ENCODE measurements around the gene CNPPD1.
A peak's percentile ranks its signal among the peaks of the same experiment; 100 is the strongest.

CNPPD1 gene

GRCh38 chr2:219140722-219141121, 36.0 kb downstream of the CNPPD1 start:
- Histone ChIP-seq H3K4me3 (ENCODE audit: low read length) (no peak overlapping the region), H3K9ac (ENCODE audit: low read length) (no peak overlapping the region), H3K4me1 (ENCODE audit: control insufficient read depth, insufficient read depth, low read length) (peaks cover 6% of the 10 kb centered on the region), H3K9me3 (ENCODE audit: control insufficient read depth, low read length) (no peaks in the 10 kb centered on the region), H3K27me3 (replicated peaks; ENCODE audit: control insufficient read depth, insufficient read depth, low read length) (no peaks in the 10 kb centered on the region), H3K36me3 (ENCODE audit: control insufficient read depth, insufficient read depth, low read length, severe bottlenecking) (peaks cover 28% of the 10 kb centered on the region)
- DNase-seq (ENCODE audit: low read depth): no peak

- H3K9me3 ChIP-seq (ENCODE audit: control insufficient read depth, low read length): no peaks in the 10 kb centered on the region
- no peaks in the 10 kb centered on the region for H3K27me3 ChIP-seq (replicated peaks; ENCODE audit: control insufficient read depth, insufficient read depth, low read length)
- no peak overlapping the region for H3K9ac ChIP-seq (ENCODE audit: low read length)
- H3K4me1 ChIP-seq (ENCODE audit: control insufficient read depth, insufficient read depth, low read length): no peaks in the 10 kb centered on the region
- DNase-seq (ENCODE audit: low read depth): no peak
- peaks cover 6% of the 10 kb centered on the region for H3K36me3 ChIP-seq (ENCODE audit: control insufficient read depth, insufficient read depth, low read length, severe bottlenecking)
- no peak overlapping the region for H3K4me3 ChIP-seq (ENCODE audit: low read length)
Observed at GRCh38 chr2:219133976-219134375, 42.7 kb downstream of the CNPPD1 start.

- no peak for DNase-seq (ENCODE audit: low read depth)
- no peaks in the 10 kb centered on the region for H3K36me3 ChIP-seq (ENCODE audit: control insufficient read depth, insufficient read depth, low read length, severe bottlenecking)
Observed at GRCh38 chr2:219131744-219132143, 45.0 kb downstream of the CNPPD1 start.

GRCh38 chr2:219131327-219131726, 45.4 kb downstream of the CNPPD1 start:
- Histone ChIP-seq H3K9ac (ENCODE audit: low read length) (no peak overlapping the region), H3K4me1 (ENCODE audit: control insufficient read depth, insufficient read depth, low read length) (no peaks in the 10 kb centered on the region), H3K27me3 (replicated peaks; ENCODE audit: control insufficient read depth, insufficient read depth, low read length) (no peaks in the 10 kb centered on the region), H3K36me3 (ENCODE audit: control insufficient read depth, insufficient read depth, low read length, severe bottlenecking) (no peaks in the 10 kb centered on the region), H3K4me3 (ENCODE audit: low read length) (no peak overlapping the region), H3K9me3 (ENCODE audit: control insufficient read depth, low read length) (no peaks in the 10 kb centered on the region)
- DNase-seq (ENCODE audit: low read depth): no peak

More at GRCh38 chr2:219131744-219132143, 45.0 kb downstream of the CNPPD1 start:
- Histone ChIP-seq H3K4me1 (ENCODE audit: control insufficient read depth, insufficient read depth, low read length) (no peaks in the 10 kb centered on the region), H3K9me3 (ENCODE audit: control insufficient read depth, low read length) (no peaks in the 10 kb centered on the region), H3K27me3 (replicated peaks; ENCODE audit: control insufficient read depth, insufficient read depth, low read length) (no peaks in the 10 kb centered on the region), H3K4me3 (ENCODE audit: low read length) (no peak overlapping the region), H3K9ac (ENCODE audit: low read length) (no peak overlapping the region)

- Histone ChIP-seq H3K27me3 (replicated peaks; ENCODE audit: control insufficient read depth, insufficient read depth, low read length) (no peaks in the 10 kb centered on the region), H3K9ac (ENCODE audit: low read length) (no peak overlapping the region), H3K4me3 (ENCODE audit: low read length) (no peak overlapping the region), H3K4me1 (ENCODE audit: control insufficient read depth, insufficient read depth, low read length) (peaks cover 14% of the 10 kb centered on the region), H3K36me3 (ENCODE audit: control insufficient read depth, insufficient read depth, low read length, severe bottlenecking) (no peaks in the 10 kb centered on the region), H3K9me3 (ENCODE audit: control insufficient read depth, low read length) (no peaks in the 10 kb centered on the region)
- DNase-seq (ENCODE audit: low read depth): no peak
Observed at GRCh38 chr2:219129589-219129988, 47.1 kb downstream of the CNPPD1 start.

GRCh38 chr2:219128396-219128795, 48.3 kb downstream of the CNPPD1 start:
- Histone ChIP-seq H3K4me3 (ENCODE audit: low read length) (no peak overlapping the region), H3K4me1 (ENCODE audit: control insufficient read depth, insufficient read depth, low read length) (peaks cover 18% of the 10 kb centered on the region), H3K9me3 (ENCODE audit: control insufficient read depth, low read length) (no peaks in the 10 kb centered on the region), H3K36me3 (ENCODE audit: control insufficient read depth, insufficient read depth, low read length, severe bottlenecking) (no peaks in the 10 kb centered on the region), H3K9ac (ENCODE audit: low read length) (no peak overlapping the region), H3K27me3 (replicated peaks; ENCODE audit: control insufficient read depth, insufficient read depth, low read length) (no peaks in the 10 kb centered on the region)
- DNase-seq (ENCODE audit: low read depth): no peak

GRCh38 chr2:219127037-219127635, 49.6 kb downstream of the CNPPD1 start:
- no peak for DNase-seq (ENCODE audit: low read depth)
- H3K4me3 ChIP-seq (ENCODE audit: low read length): no peak overlapping the region

GRCh38 chr2:219126555-219126954, 50.2 kb downstream of the CNPPD1 start:
- H3K4me1 ChIP-seq (ENCODE audit: control insufficient read depth, insufficient read depth, low read length): peaks cover 18% of the 10 kb centered on the region
- no peaks in the 10 kb centered on the region for H3K27me3 ChIP-seq (replicated peaks; ENCODE audit: control insufficient read depth, insufficient read depth, low read length)
- no peak for DNase-seq (ENCODE audit: low read depth)
- H3K4me3 ChIP-seq (ENCODE audit: low read length): no peak overlapping the region
- no peaks in the 10 kb centered on the region for H3K36me3 ChIP-seq (ENCODE audit: control insufficient read depth, insufficient read depth, low read length, severe bottlenecking)
- H3K9ac ChIP-seq (ENCODE audit: low read length): no peak overlapping the region
- no peaks in the 10 kb centered on the region for H3K9me3 ChIP-seq (ENCODE audit: control insufficient read depth, low read length)

More at GRCh38 chr2:219127037-219127635, 49.6 kb downstream of the CNPPD1 start:
- Histone ChIP-seq H3K36me3 (ENCODE audit: control insufficient read depth, insufficient read depth, low read length, severe bottlenecking) (no peaks in the 10 kb centered on the region), H3K27me3 (replicated peaks; ENCODE audit: control insufficient read depth, insufficient read depth, low read length) (no peaks in the 10 kb centered on the region), H3K9ac (ENCODE audit: low read length) (no peak overlapping the region), H3K4me1 (ENCODE audit: control insufficient read depth, insufficient read depth, low read length) (peaks cover 18% of the 10 kb centered on the region), H3K9me3 (ENCODE audit: control insufficient read depth, low read length) (no peaks in the 10 kb centered on the region)

- H3K4me1 ChIP-seq (ENCODE audit: control insufficient read depth, insufficient read depth, low read length): peaks cover 18% of the 10 kb centered on the region
- no peaks in the 10 kb centered on the region for H3K9me3 ChIP-seq (ENCODE audit: control insufficient read depth, low read length)
- no peaks in the 10 kb centered on the region for H3K27me3 ChIP-seq (replicated peaks; ENCODE audit: control insufficient read depth, insufficient read depth, low read length)
- no peak overlapping the region for H3K4me3 ChIP-seq (ENCODE audit: low read length)
- no peak for DNase-seq (ENCODE audit: low read depth)
- no peak overlapping the region for H3K9ac ChIP-seq (ENCODE audit: low read length)
- H3K36me3 ChIP-seq (ENCODE audit: control insufficient read depth, insufficient read depth, low read length, severe bottlenecking): no peaks in the 10 kb centered on the region
Observed at GRCh38 chr2:219125886-219126270, 50.8 kb downstream of the CNPPD1 start.

- H3K9ac ChIP-seq (ENCODE audit: low read length): no peak overlapping the region
- H3K4me3 ChIP-seq (ENCODE audit: low read length): no peak overlapping the region
- no peaks in the 10 kb centered on the region for H3K9me3 ChIP-seq (ENCODE audit: control insufficient read depth, low read length)
- H3K27me3 ChIP-seq (replicated peaks; ENCODE audit: control insufficient read depth, insufficient read depth, low read length): no peaks in the 10 kb centered on the region
- DNase-seq (ENCODE audit: low read depth): peak; percentile 27
- no peaks in the 10 kb centered on the region for H3K36me3 ChIP-seq (ENCODE audit: control insufficient read depth, insufficient read depth, low read length, severe bottlenecking)
- H3K4me1 ChIP-seq (ENCODE audit: control insufficient read depth, insufficient read depth, low read length): peaks cover 18% of the 10 kb centered on the region
Observed at GRCh38 chr2:219125225-219125885, 51.4 kb downstream of the CNPPD1 start.

- Histone ChIP-seq H3K36me3 (ENCODE audit: control insufficient read depth, insufficient read depth, low read length, severe bottlenecking) (no peaks in the 10 kb centered on the region), H3K9me3 (ENCODE audit: control insufficient read depth, low read length) (no peaks in the 10 kb centered on the region), H3K9ac (ENCODE audit: low read length) (no peak overlapping the region), H3K27me3 (replicated peaks; ENCODE audit: control insufficient read depth, insufficient read depth, low read length) (no peaks in the 10 kb centered on the region), H3K4me3 (ENCODE audit: low read length) (no peak overlapping the region), H3K4me1 (ENCODE audit: control insufficient read depth, insufficient read depth, low read length) (peaks cover 18% of the 10 kb centered on the region)
- no peak for DNase-seq (ENCODE audit: low read depth)
Observed at GRCh38 chr2:219124381-219125110, 52.2 kb downstream of the CNPPD1 start.
